Measurements from ENCODE around the gene RAD51B. TPM values are rescaled to one million over a fixed set of nuclear protein-coding genes. Genes with fewer than 3 reads are reported as not detected.

Gene RAD51B
- total and polyA plus RNA-seq, 9 of the 15 experiments (the other 6 are each of a cell fraction or from before 2014, with no cell fraction given): 8.5 to 17.3 (median 11.3) TPM

GRCh38 chr14:68509188-68509983 lies 689.8 kb downstream of the RAD51B start (continued):
- TF ChIP-seq ZNF75A (CRISPR knock-in tag; IDR thresholded peaks at IDR 0.05) (no peak), HOXB6 (CRISPR knock-in tag; IDR thresholded peaks at IDR 0.05; ENCODE audit: borderline replicate concordance) (no peak), ZNF668 (CRISPR knock-in tag; IDR thresholded peaks at IDR 0.05) (no peak)

DNA sequence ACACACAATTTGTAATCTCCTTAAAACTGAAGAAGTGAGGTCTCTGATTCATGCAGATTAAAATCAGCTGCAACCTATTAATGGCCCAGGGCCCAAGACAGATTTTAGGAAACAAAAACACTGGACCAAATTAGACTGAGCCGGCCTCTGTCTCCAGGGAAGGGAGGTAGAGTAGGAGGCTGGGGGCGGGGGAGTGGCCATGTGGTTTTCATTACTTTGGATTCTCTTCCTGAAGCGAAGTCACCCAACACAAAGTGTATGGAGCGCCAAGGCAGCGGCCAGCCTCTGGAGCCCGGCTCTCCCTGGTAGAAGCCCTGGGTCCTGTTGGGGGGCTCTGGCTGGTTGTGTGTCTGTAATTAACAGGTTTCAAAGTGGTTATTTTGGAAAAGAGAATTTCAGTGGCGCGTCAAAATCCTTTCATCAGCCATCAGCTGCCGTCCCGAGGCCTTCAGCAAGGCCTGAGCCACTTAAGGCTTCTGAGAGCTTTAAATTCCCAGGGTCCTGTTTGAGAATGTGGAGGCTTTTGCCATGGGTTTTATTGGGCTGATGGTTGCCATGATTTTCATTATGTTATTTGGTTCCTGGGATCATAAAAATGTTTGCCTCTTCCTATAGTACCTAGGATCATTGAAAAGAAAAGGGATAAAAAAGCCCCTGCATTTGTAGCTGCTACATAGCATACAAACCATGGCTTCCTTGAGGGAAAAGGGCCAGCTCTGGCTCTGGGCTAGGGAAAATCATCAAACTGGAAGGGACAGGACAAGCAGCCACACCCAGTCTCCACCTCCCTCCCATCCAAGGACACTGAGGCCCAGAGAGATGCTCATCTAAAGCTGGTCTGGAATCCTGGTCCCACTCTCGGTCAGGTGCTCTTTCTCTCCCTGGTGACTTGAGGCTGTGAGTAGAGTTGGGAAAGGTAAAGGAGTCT lies 690.9 kb downstream of the RAD51B start:
- H4K20me1 ChIP-seq (replicated peaks; ENCODE audit: control insufficient read depth, insufficient read depth, low read length): no peaks in the 10 kb centered on the region
- in situ Hi-C loops (cut with MboI) (no loop called here), intact Hi-C loops (cut with micrococcal nuclease) (no loop called here)
- H3K4me2 ChIP-seq (ENCODE audit: insufficient read depth, low read length): no peak overlapping the region
- no peaks in the 10 kb centered on the region for H3K27me3 ChIP-seq (ENCODE audit: control insufficient read depth in 2 of 2, insufficient read depth in 2 of 2, low read length in 2 of 2)
- TF ChIP-seq ZNF175 (CRISPR knock-in tag; IDR thresholded peaks at IDR 0.05; ENCODE audit: low read depth) (no peak), SIN3B (IDR thresholded peaks at IDR 0.05; ENCODE audit: low read depth) (no peak), GABPB1 (CRISPR knock-in tag; IDR thresholded peaks at IDR 0.05) (no peak), ZNF668 (CRISPR knock-in tag; IDR thresholded peaks at IDR 0.05) (no peak), ZNF184 (CRISPR knock-in tag; IDR thresholded peaks at IDR 0.05) (no peak), ZNF76 (CRISPR knock-in tag; IDR thresholded peaks at IDR 0.05; ENCODE audit: borderline replicate concordance) (no peak), SAP30 (IDR thresholded peaks at IDR 0.05; ENCODE audit: borderline replicate concordance, insufficient read depth, low read depth, low read length, poor library complexity, severe bottlenecking) (no peak), ARNT (IDR thresholded peaks at IDR 0.05) (no peak), HDGF (IDR thresholded peaks at IDR 0.05) (no peak), C11orf30 (IDR thresholded peaks at IDR 0.05; ENCODE audit: low read depth) (no peak), TEAD4 (IDR thresholded peaks at IDR 0.05; ENCODE audit: low read length) (no peak), TEAD4 (CRISPR knock-in tag; IDR thresholded peaks at IDR 0.05; ENCODE audit: borderline replicate concordance) (no peak)
- TF ChIP-seq, protein P1, sequence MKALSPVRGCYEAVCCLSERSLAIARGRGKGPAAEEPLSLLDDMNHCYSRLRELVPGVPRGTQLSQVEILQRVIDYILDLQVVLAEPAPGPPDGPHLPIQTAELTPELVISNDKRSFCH (CRISPR knock-in tag; IDR thresholded peaks at IDR 0.05): no peak
- TF ChIP-seq, protein P1 (tag; IDR thresholded peaks at IDR 0.05): no peak
- H2AFZ ChIP-seq (ENCODE audit: low read depth, low read length): no peak overlapping the region
- H3K4me3 ChIP-seq: no peak overlapping the region
- CTCF ChIA-PET (ENCODE audit: low intra/inter-chr PET ratio): no interaction called here
- H3K9me1 ChIP-seq (ENCODE audit: control insufficient read depth, insufficient read depth, low read length): no peaks in the 10 kb centered on the region
- DNase-seq (ENCODE audit: extremely low read depth in 1 of 4, low spot score in 3 of 4) (no peak), FAIRE-seq (no peak), ATAC-seq (no peak)
- no peak overlapping the region for H3K9ac ChIP-seq (ENCODE audit: insufficient read depth in 1 of 2, low read depth in 2 of 2, low read length in 2 of 2)
- no peak overlapping the region for H3K27ac ChIP-seq (ENCODE audit: extremely low read depth, low read depth, low read length)
- H3K9me3 ChIP-seq (replicated peaks; ENCODE audit: control insufficient read depth, insufficient read depth, low read depth, low read length): no peaks in the 10 kb centered on the region
- H3K79me2 ChIP-seq (ENCODE audit: control insufficient read depth, insufficient read depth, low read length): no peaks in the 10 kb centered on the region
- POLR2A ChIA-PET: interaction anchor here (0.8 kb wide), 1 partner anchor 10 kb away, joined by 3 read pairs; no protein-coding TSS in a partner anchor
- no TSS peak for BruUV-seq (replicated peaks)
- no peaks in the 10 kb centered on the region for H3K36me3 ChIP-seq (ENCODE audit: control insufficient read depth, insufficient read depth, low read length)
- 50% methylated on average over 9 of the region's 11 CpGs for WGBS (ENCODE audit: insufficient coverage, low coverage, missing lambda C conversion rate)
- no peaks in the 10 kb centered on the region; a peak in 1 of 5 replicates for H3K4me1 ChIP-seq (replicated peaks in 1 of 2; ENCODE audit: control insufficient read depth in 2 of 2, insufficient read depth in 2 of 2, low read length in 2 of 2)

Measured in K562 (cell line).